ENCODE results near the gene ZCCHC7. TPM values are rescaled to one million over a fixed set of nuclear protein-coding genes. Genes with fewer than 3 reads are reported as not detected.

The ZCCHC7 gene
- total RNA-seq, 1 experiment from 2014 or later, result 31.2 TPM

GRCh38 chr9:37289631-37290030 lies 169.3 kb downstream of the ZCCHC7 start (continued):
- TF ChIP-seq EZH2 (IDR thresholded peaks at IDR 0.05) (no peak), REST (IDR thresholded peaks at IDR 0.05; ENCODE audit: low read depth) (no peak), FOSL1 (IDR thresholded peaks at IDR 0.05; ENCODE audit: low read depth) (no peak), ZNF274 (IDR thresholded peaks at IDR 0.05; ENCODE audit: low read depth, low read length) (no peak), POLR2AphosphoS5 (IDR thresholded peaks at IDR 0.05; ENCODE audit: low read depth, low read length) (no peak), ZFX (IDR thresholded peaks at IDR 0.05) (no peak), POLR2A (IDR thresholded peaks at IDR 0.05; ENCODE audit: borderline replicate concordance, extremely low read depth, insufficient read depth, insufficient read length) (no peak), RAD21 (IDR thresholded peaks at IDR 0.05; ENCODE audit: low read depth) (no peak)

- ChIA-PET RAD21 (ENCODE audit: low non-redundant PET in 1 of 2, low total read pairs in 2 of 2, uncharacterized antibody in 2 of 2, unreplicated experiment in 2 of 2) (no interaction called here), POLR2A (no interaction called here), CTCF (no interaction called here)
- peaks cover 5 to 9% of the 10 kb centered on the region in 2 experiments; a peak in 3 of 4 replicates for H3K4me1 ChIP-seq (ENCODE audit: control insufficient read depth in 1 of 2, insufficient read depth in 2 of 2, low read length in 2 of 2)
- H2AFZ ChIP-seq (ENCODE audit: low read depth, low read length, poor library complexity, severe bottlenecking), result no peak overlapping the region
- no peak for DNase-seq (ENCODE audit: low read depth, low spot score)
- H3K4me2 ChIP-seq (ENCODE audit: low read length), result no peak overlapping the region
- no peaks in the 10 kb centered on the region for H3K27me3 ChIP-seq (ENCODE audit: insufficient read depth, low read length)
- no peaks in the 10 kb centered on the region for H4K20me1 ChIP-seq (ENCODE audit: insufficient read depth)
- H3K27ac ChIP-seq (ENCODE audit: low read depth, low read length), result no peak overlapping the region
- no peaks in the 10 kb centered on the region for H3K9me3 ChIP-seq (ENCODE audit: control insufficient read depth in 1 of 2, insufficient read depth in 1 of 2, low read depth in 1 of 2, low read length in 2 of 2)
- intact Hi-C loops (cut with micrococcal nuclease), result no loop called here
- H3K36me3 ChIP-seq (ENCODE audit: control insufficient read depth in 1 of 2, insufficient read depth in 2 of 2, low read length in 2 of 2), result no peaks in the 10 kb centered on the region
- no peak overlapping the region for H3K9ac ChIP-seq (ENCODE audit: low read length)
- H3K9me2 ChIP-seq (ENCODE audit: insufficient read depth), result no peaks in the 10 kb centered on the region
- no peak overlapping the region for H3K4me3 ChIP-seq (replicated peaks in 1 of 2; ENCODE audit: low read depth in 1 of 2, low read length in 2 of 2)
- TF ChIP-seq JUND (IDR thresholded peaks at IDR 0.05) (no peak), ATF3 (IDR thresholded peaks at IDR 0.05) (no peak), ELF1 (IDR thresholded peaks at IDR 0.05; ENCODE audit: borderline replicate concordance, low read depth) (no peak), CTCF (IDR thresholded peaks at IDR 0.05 in 2 of 3, conservative IDR thresholded peaks at IDR 0.05 in 1 of 3; ENCODE audit: borderline replicate concordance in 1 of 3, insufficient read depth in 1 of 3, low read depth in 2 of 3, low read length in 2 of 3) (no peak), MAX (IDR thresholded peaks at IDR 0.05) (no peak), EGR1 (IDR thresholded peaks at IDR 0.05; ENCODE audit: low read depth) (no peak), EZH2 (IDR thresholded peaks at IDR 0.05) (no peak), RAD21 (IDR thresholded peaks at IDR 0.05; ENCODE audit: low read depth) (no peak), SRF (IDR thresholded peaks at IDR 0.05; ENCODE audit: low read depth) (no peak), EZH2phosphoT487 (IDR thresholded peaks at IDR 0.05; ENCODE audit: borderline replicate concordance) (no peak), SIN3A (IDR thresholded peaks at IDR 0.05; ENCODE audit: low read depth) (no peak), CBX3 (IDR thresholded peaks at IDR 0.05; ENCODE audit: low read depth) (no peak), FOSL1 (IDR thresholded peaks at IDR 0.05; ENCODE audit: low read depth) (no peak), TCF7L2 (IDR thresholded peaks at IDR 0.05; ENCODE audit: borderline replicate concordance, extremely low read depth, insufficient read depth, insufficient read length) (no peak), ZNF274 (IDR thresholded peaks at IDR 0.05; ENCODE audit: low read depth, low read length) (no peak)
- BruUV-seq (replicated peaks), result no TSS peak
- ATAC-seq, result no peak
- peaks cover 12% of the 10 kb centered on the region for H3K79me2 ChIP-seq (ENCODE audit: insufficient read depth, low read length)
Observed at GRCh38 chr9:37290366-37290939, 170.1 kb downstream of the ZCCHC7 start.

Data from HCT116 (cell line).